PC-3 (cell line): Measurements from ENCODE around the gene TRABD2A.
"Not testable (repeated sequence)": the region's sequence is repeated elsewhere in the genome, so short reads cannot be mapped to it uniquely, and the experiment has no call there.

Experiments
- EZH2 ChIP-seq: fragments of 300-600 bp; sonication (generic); IDR thresholded peaks from one replicate; pipeline ENCODE4 v1.6.1; 2017; ENCODE audit warnings: antibody characterized with exemption, mild to moderate bottlenecking, low read length; ENCODE audit not compliant: unreplicated experiment
- EZH2phosphoT487 ChIP-seq: fragments of 300-600 bp; sonication (generic); IDR thresholded peaks from 2 replicates; pipeline ENCODE4 v1.6.1; 2018; ENCODE audit warnings: mild to moderate bottlenecking, antibody characterized with exemption, low read length, borderline replicate concordance
- TF ChIP-seq, protein P1 (sequence below): fragments of 300-600 bp; sonication (generic); conservative IDR thresholded peaks from 2 replicates; pipeline ENCODE4 v1.5.1; 2017; ENCODE audit warnings: antibody characterized with exemption, low read depth, mild to moderate bottlenecking, low read length

DNA sequence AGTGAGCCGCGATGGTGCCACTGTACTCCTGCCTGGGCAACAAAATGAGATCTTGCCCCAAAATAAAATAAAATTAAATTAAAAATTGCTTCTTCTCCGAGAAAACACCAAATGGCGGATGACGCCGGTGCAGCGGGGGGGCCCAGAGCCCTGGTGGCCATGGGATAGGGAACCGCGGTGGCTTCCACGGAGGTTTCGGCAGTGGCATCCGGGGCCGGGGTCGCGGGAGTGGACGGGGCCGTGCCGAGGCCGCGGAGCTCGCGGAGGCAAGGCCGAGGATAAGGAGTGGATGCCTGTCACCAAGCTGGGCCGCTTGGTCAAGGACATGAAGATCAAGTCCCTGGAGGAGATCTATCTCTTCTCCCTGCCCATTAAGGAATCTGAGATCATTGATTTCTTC lies 34.8 kb upstream of the TRABD2A start:
- TF ChIP-seq, protein P1, sequence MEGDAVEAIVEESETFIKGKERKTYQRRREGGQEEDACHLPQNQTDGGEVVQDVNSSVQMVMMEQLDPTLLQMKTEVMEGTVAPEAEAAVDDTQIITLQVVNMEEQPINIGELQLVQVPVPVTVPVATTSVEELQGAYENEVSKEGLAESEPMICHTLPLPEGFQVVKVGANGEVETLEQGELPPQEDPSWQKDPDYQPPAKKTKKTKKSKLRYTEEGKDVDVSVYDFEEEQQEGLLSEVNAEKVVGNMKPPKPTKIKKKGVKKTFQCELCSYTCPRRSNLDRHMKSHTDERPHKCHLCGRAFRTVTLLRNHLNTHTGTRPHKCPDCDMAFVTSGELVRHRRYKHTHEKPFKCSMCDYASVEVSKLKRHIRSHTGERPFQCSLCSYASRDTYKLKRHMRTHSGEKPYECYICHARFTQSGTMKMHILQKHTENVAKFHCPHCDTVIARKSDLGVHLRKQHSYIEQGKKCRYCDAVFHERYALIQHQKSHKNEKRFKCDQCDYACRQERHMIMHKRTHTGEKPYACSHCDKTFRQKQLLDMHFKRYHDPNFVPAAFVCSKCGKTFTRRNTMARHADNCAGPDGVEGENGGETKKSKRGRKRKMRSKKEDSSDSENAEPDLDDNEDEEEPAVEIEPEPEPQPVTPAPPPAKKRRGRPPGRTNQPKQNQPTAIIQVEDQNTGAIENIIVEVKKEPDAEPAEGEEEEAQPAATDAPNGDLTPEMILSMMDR = not testable (repeated sequence)
- not testable (repeated sequence) for TF ChIP-seq EZH2, EZH2phosphoT487
